ENCODE measurements around the gene CCT3.

The CCT3 gene

GRCh38 chr1:156276532-156276931, 61.6 kb downstream of the CCT3 start:
- Histone ChIP-seq H3K36me3 (ENCODE audit: low read length) (peaks cover 30% of the 10 kb centered on the region), H3K27ac (ENCODE audit: low read depth, low read length) (no peak overlapping the region), H3F3A (ENCODE audit: insufficient read depth) (0 out of 2 replicates have a peak, but pooled peaks cover 6% of the 10 kb centered on the region), H2AFZ (ENCODE audit: low read depth, low read length, severe bottlenecking) (no peak overlapping the region), H3K4me2 (ENCODE audit: low read depth, low read length, poor library complexity, severe bottlenecking) (no peak overlapping the region), H3K4me3 (ENCODE audit: insufficient read depth, low read length, poor library complexity, severe bottlenecking) (no peak overlapping the region), H3K9ac (ENCODE audit: low read length) (no peak overlapping the region), H4K20me1 (ENCODE audit: low read depth, low read length) (no peaks in the 10 kb centered on the region), H3K9me2 (replicated peaks; ENCODE audit: insufficient read depth, low read length) (no peaks in the 10 kb centered on the region), H3K27me3 (ENCODE audit: low read length) (no peaks in the 10 kb centered on the region), H3K9me3 (ENCODE audit: insufficient read depth, low read length) (no peaks in the 10 kb centered on the region), H3K79me2 (ENCODE audit: insufficient read depth, low read length) (peaks cover 34% of the 10 kb centered on the region)
- TF ChIP-seq CTCF (IDR thresholded peaks at IDR 0.05; ENCODE audit: insufficient read depth, low read length, poor library complexity, severe bottlenecking) (no peak), EZH2phosphoT487 (conservative IDR thresholded peaks at IDR 0.05; ENCODE audit: low read length) (no peak)

- no peak overlapping the region for H2AFZ ChIP-seq (ENCODE audit: low read depth, low read length, severe bottlenecking)
- no peaks in the 10 kb centered on the region for H3K9me2 ChIP-seq (replicated peaks; ENCODE audit: insufficient read depth, low read length)
- no peaks in the 10 kb centered on the region for H3K27me3 ChIP-seq (ENCODE audit: low read length)
- H3K9ac ChIP-seq (ENCODE audit: low read length) = no peak overlapping the region
- H3K36me3 ChIP-seq (ENCODE audit: low read length) = peaks cover 28% of the 10 kb centered on the region
- no peaks in the 10 kb centered on the region for H4K20me1 ChIP-seq (ENCODE audit: low read depth, low read length)
- no peak for TF ChIP-seq EZH2phosphoT487 (conservative IDR thresholded peaks at IDR 0.05; ENCODE audit: low read length)
- no peak for TF ChIP-seq CTCF (IDR thresholded peaks at IDR 0.05; ENCODE audit: insufficient read depth, low read length, poor library complexity, severe bottlenecking)
- no peak overlapping the region for H3K4me2 ChIP-seq (ENCODE audit: low read depth, low read length, poor library complexity, severe bottlenecking)
- H3K4me3 ChIP-seq (ENCODE audit: insufficient read depth, low read length, poor library complexity, severe bottlenecking) = no peak overlapping the region
- no peaks in the 10 kb centered on the region for H3K9me3 ChIP-seq (ENCODE audit: insufficient read depth, low read length)
- H3K27ac ChIP-seq (ENCODE audit: low read depth, low read length) = no peak overlapping the region
- no peaks in the 10 kb centered on the region for H3K79me2 ChIP-seq (ENCODE audit: insufficient read depth, low read length)
- 0 out of 2 replicates have a peak, but pooled peaks cover 3% of the 10 kb centered on the region for H3F3A ChIP-seq (ENCODE audit: insufficient read depth)
Observed at GRCh38 chr1:156270314-156270713, 67.8 kb downstream of the CCT3 start.

- Histone ChIP-seq H3K9me3 (ENCODE audit: insufficient read depth, low read length) (no peaks in the 10 kb centered on the region), H3K9me2 (replicated peaks; ENCODE audit: insufficient read depth, low read length) (no peaks in the 10 kb centered on the region), H3K9ac (ENCODE audit: low read length) (no peak overlapping the region), H3K4me3 (ENCODE audit: insufficient read depth, low read length, poor library complexity, severe bottlenecking) (no peak overlapping the region), H3K36me3 (ENCODE audit: low read length) (peaks cover 15% of the 10 kb centered on the region), H3K27me3 (ENCODE audit: low read length) (no peaks in the 10 kb centered on the region), H2AFZ (ENCODE audit: low read depth, low read length, severe bottlenecking) (no peak overlapping the region), H3K27ac (ENCODE audit: low read depth, low read length) (no peak overlapping the region), H3K4me2 (ENCODE audit: low read depth, low read length, poor library complexity, severe bottlenecking) (no peak overlapping the region), H3K79me2 (ENCODE audit: insufficient read depth, low read length) (no peaks in the 10 kb centered on the region), H4K20me1 (ENCODE audit: low read depth, low read length) (no peaks in the 10 kb centered on the region), H3F3A (ENCODE audit: insufficient read depth) (0 out of 2 replicates have a peak, but pooled peaks cover 3% of the 10 kb centered on the region)
- TF ChIP-seq EZH2phosphoT487 (conservative IDR thresholded peaks at IDR 0.05; ENCODE audit: low read length) (no peak), CTCF (IDR thresholded peaks at IDR 0.05; ENCODE audit: insufficient read depth, low read length, poor library complexity, severe bottlenecking) (no peak)
Observed at GRCh38 chr1:156268336-156268735, 69.8 kb downstream of the CCT3 start.

Measured in SU-DHL-6 (cell line).